Measurements from ENCODE around the gene PAQR8.

Gene PAQR8

DNA sequence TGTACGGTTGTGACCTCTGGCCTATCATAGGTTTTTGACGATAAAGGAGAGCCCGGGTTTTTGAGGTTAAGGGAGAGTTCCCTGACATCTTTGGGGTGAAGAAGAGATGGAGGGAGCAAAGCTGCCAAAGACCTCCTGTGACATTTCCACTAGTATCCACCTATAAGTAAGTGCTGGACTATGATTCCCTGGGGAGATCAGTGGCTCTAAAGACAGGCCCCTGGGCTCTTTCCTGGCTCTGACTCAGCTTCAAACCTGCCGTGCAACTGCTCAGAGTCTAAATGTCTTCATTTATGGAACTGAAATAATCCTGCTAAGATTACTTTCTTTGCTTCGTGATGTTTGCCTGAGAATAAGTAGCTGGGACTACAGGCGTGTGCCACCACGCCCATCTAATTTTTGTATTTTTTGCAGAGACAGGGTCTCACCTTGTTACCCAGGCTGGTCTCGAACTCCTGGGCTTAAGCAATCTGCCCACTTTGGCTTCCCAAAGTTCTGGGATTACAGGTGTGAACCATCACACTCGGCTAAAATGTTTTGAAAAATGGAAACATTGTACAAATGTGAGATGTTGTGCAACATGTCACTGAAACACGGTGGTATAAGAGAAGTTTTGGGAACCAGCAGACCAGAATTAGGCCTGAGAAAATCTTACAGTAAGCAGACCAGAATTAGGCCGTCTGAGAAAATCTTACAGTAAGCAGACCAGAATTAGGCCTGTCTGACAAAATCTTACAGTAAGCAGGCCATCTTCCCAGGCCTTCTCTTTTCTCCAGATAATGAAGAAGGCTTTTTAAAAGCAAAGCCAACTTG, 1.1 kb upstream of the PAQR8 start:
- Histone ChIP-seq H3K27me3 (ENCODE audit: control insufficient read depth, insufficient read depth, low read length) (no peaks in the 10 kb centered on the region), H3K9ac (no peak overlapping the region), H3K4me2 (ENCODE audit: low read length) (peak overlapping the region; percentile 77), H3K36me3 (ENCODE audit: control insufficient read depth, insufficient read depth, low read length) (no peaks in the 10 kb centered on the region), H2AFZ (peak overlapping the region; percentile 96), H3K9me3 (ENCODE audit: control insufficient read depth, low read length) (no peaks in the 10 kb centered on the region), H3K4me3 (ENCODE audit: low read depth, low read length) (no peak overlapping the region), H3K79me2 (no peaks in the 10 kb centered on the region), H3K27ac (no peak overlapping the region), H3K4me1 (no peaks in the 10 kb centered on the region)
- TF ChIP-seq, protein P1, sequence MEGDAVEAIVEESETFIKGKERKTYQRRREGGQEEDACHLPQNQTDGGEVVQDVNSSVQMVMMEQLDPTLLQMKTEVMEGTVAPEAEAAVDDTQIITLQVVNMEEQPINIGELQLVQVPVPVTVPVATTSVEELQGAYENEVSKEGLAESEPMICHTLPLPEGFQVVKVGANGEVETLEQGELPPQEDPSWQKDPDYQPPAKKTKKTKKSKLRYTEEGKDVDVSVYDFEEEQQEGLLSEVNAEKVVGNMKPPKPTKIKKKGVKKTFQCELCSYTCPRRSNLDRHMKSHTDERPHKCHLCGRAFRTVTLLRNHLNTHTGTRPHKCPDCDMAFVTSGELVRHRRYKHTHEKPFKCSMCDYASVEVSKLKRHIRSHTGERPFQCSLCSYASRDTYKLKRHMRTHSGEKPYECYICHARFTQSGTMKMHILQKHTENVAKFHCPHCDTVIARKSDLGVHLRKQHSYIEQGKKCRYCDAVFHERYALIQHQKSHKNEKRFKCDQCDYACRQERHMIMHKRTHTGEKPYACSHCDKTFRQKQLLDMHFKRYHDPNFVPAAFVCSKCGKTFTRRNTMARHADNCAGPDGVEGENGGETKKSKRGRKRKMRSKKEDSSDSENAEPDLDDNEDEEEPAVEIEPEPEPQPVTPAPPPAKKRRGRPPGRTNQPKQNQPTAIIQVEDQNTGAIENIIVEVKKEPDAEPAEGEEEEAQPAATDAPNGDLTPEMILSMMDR (IDR thresholded peaks at IDR 0.05) = no peak

DNA sequence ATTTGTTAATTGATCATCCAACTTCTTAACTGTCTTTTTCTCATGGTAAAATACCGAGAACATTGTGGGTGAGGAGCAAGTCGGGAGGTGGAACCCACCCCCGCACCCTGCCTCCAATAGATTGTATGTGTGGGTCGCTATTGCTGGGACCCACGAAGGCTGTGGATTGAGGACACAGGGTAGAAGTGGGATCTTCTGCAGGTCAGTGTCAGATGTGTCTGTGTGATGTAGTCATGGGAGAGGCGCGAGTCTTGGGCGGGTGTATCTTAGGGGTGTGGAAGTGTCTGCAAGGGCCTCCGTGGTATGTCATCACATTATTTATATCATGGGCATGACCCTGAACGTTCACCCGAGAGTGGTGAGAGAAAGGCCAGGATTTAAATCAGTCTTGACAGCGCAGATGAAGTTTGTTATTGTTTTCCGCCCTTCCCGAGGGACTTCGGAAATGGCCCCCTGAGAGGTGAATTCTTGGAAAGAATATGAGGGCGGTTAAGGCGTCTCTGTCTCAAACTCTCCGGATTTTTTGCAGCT, 472 bp upstream of the PAQR8 start:
- Histone ChIP-seq H3K9me3 (ENCODE audit: control insufficient read depth, low read length) (no peaks in the 10 kb centered on the region), H3K4me1 (no peaks in the 10 kb centered on the region), H3K79me2 (no peaks in the 10 kb centered on the region), H3K4me3 (ENCODE audit: low read depth, low read length) (peak overlapping the region; percentile 68), H3K27me3 (ENCODE audit: control insufficient read depth, insufficient read depth, low read length) (no peaks in the 10 kb centered on the region), H3K9ac (peak overlapping the region; percentile 6), H3K27ac (peak overlapping the region; percentile 43), H2AFZ (peak overlapping the region; percentile 96), H3K36me3 (ENCODE audit: control insufficient read depth, insufficient read depth, low read length) (no peaks in the 10 kb centered on the region), H3K4me2 (ENCODE audit: low read length) (peak overlapping the region; percentile 77)
- TF ChIP-seq, protein P1 (IDR thresholded peaks at IDR 0.05) = no peak

DNA sequence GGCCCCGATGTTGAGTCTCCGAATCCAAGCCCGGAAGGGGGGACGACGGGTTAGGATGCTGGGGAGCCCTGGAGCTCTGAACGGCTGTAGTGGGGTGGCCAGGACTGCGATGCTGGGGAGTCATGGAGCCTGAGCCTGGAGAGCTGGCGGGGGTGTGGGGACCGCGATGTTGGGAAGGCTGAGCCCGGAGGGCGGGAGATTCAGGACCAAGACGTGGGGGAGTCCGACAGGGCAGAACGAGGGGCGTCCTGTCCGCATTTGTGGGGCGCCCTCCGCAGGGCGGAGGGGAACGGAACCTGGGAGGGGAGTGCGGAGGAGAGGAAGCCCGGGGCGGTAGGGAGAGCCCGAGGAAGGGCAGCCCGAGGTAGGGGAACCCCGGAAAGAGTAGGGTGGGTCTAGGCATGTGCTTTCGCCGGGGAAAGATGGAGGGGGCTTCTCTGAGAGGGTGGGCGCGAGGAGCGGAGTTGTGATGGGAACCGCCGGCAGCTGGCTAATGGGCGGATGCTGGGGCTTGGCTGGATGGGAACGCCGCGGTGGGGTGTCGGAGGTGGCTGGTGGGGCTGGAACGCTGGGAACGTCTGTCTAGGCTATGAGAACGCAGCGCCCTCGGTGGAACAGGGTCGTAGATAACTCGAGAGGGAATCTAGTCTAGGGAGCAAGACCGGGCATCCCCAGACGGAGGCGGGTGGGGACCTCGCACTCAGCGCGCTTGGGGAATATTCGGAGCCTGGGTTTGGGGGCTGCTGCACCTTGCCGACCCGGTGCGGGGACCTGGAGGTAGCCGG, 684 bp downstream of the PAQR8 start:
- H3K4me1 ChIP-seq = no peaks in the 10 kb centered on the region
- TF ChIP-seq, protein P1 (IDR thresholded peaks at IDR 0.05) = no peak
- H3K4me3 ChIP-seq (ENCODE audit: low read depth, low read length) = peak overlapping the region; percentile 72
- no peaks in the 10 kb centered on the region for H3K27me3 ChIP-seq (ENCODE audit: control insufficient read depth, insufficient read depth, low read length)
- peak overlapping the region; percentile 99 for H2AFZ ChIP-seq
- no peaks in the 10 kb centered on the region for H3K9me3 ChIP-seq (ENCODE audit: control insufficient read depth, low read length)
- H3K79me2 ChIP-seq = no peaks in the 10 kb centered on the region
- H3K36me3 ChIP-seq (ENCODE audit: control insufficient read depth, insufficient read depth, low read length) = no peaks in the 10 kb centered on the region
- peak overlapping the region; percentile 63 for H3K9ac ChIP-seq
- no peak overlapping the region for H3K27ac ChIP-seq
- H3K4me2 ChIP-seq (ENCODE audit: low read length) = peak overlapping the region; percentile 98

DNA sequence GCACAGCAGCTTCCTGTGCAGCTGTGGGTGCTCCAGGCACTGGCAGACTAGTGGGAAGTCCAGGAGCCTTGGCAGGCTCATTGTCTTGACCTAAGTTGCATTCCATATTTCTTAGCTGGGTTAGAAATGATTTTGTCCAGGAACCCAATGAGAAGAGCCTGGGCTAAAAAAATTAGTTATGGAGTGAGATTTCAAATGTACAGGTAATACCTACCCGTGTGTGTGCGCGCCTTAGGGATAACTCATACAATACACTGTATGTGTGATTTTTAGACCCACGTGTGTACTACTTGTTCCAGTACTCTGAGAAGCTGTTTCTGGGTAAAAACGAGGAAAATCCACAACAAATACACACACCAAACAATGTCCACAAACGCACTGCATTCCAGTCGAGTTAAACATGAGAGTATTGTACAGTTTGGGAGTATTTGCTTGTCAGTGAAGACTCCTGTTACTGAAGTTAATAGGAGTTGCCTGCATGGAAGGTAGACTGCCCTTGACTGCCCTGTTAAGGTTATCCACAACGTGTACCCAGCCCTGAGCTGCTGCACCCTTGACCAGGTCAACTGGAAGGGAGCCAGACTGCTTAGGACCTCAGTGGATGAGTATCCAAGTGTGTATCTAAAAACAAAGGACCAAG, 1.4 kb downstream of the PAQR8 start:
- peak overlapping the region; percentile 99 for H2AFZ ChIP-seq
- TF ChIP-seq, protein P1 (IDR thresholded peaks at IDR 0.05) = no peak
- no peaks in the 10 kb centered on the region for H3K4me1 ChIP-seq
- H3K27me3 ChIP-seq (ENCODE audit: control insufficient read depth, insufficient read depth, low read length) = no peaks in the 10 kb centered on the region
- H3K9ac ChIP-seq = no peak overlapping the region
- no peaks in the 10 kb centered on the region for H3K36me3 ChIP-seq (ENCODE audit: control insufficient read depth, insufficient read depth, low read length)
- H3K4me3 ChIP-seq (ENCODE audit: low read depth, low read length) = peak overlapping the region; percentile 72
- H3K4me2 ChIP-seq (ENCODE audit: low read length) = peak overlapping the region; percentile 98
- no peaks in the 10 kb centered on the region for H3K79me2 ChIP-seq
- no peaks in the 10 kb centered on the region for H3K9me3 ChIP-seq (ENCODE audit: control insufficient read depth, low read length)
- H3K27ac ChIP-seq = no peak overlapping the region

All from parathyroid adenoma (tissue), 2 donors.